GM23248 (cell line): ENCODE results near the gene FAM219B. TPM values are rescaled to one million over a fixed set of nuclear protein-coding genes. Genes with fewer than 3 reads are reported as not detected.

Experiments
- DNase-seq: peaks from one replicate; pipeline ENCODE4 v3.0.0-alpha.2; 2015
- H2AFZ ChIP-seq: fragments of 200-600 bp; sonication (generic); 2 replicates; pipeline ENCODE4 v1.6.1; 2016; ENCODE audit warnings: antibody characterized with exemption
- H3F3A ChIP-seq: fragments of 200-600 bp; sonication (generic); 2 replicates; pipeline ENCODE4 v1.6.1; 2016; ENCODE audit warnings: mild to moderate bottlenecking, antibody characterized with exemption, mixed run types; ENCODE audit not compliant: insufficient read depth
- H3K27ac ChIP-seq: fragments of 200-600 bp; sonication (generic); 2 replicates; pipeline ENCODE4 v1.5.1; 2016; ENCODE audit warnings: mild to moderate bottlenecking
- H3K27me3 ChIP-seq: fragments of 200-600 bp; sonication (generic); replicated peaks from 2 replicates; pipeline ENCODE4 v1.6.1; 2016; ENCODE audit warnings: mild to moderate bottlenecking; ENCODE audit not compliant: insufficient read depth
- H3K36me3 ChIP-seq: fragments of 200-600 bp; sonication (generic); 2 replicates; pipeline ENCODE4 v1.6.1; 2016; ENCODE audit warnings: low read depth, mild to moderate bottlenecking
- H3K4me1 ChIP-seq: fragments of 200-600 bp; sonication (generic); 2 replicates; pipeline ENCODE4 v1.6.1; 2016; ENCODE audit warnings: mild to moderate bottlenecking; ENCODE audit not compliant: insufficient read depth
- H3K4me2 ChIP-seq: fragments of 200-600 bp; sonication (generic); one replicate; pipeline ENCODE4 v1.6.1; 2016; ENCODE audit warnings: mild to moderate bottlenecking; ENCODE audit not compliant: unreplicated experiment
- H3K4me3 ChIP-seq: fragments of 200-600 bp; sonication (generic); 2 replicates; pipeline ENCODE4 v1.5.1; 2016; ENCODE audit warnings: mild to moderate bottlenecking
- H3K79me2 ChIP-seq: fragments of 200-600 bp; sonication (generic); 2 replicates; pipeline ENCODE4 v1.6.1; 2016; ENCODE audit warnings: mild to moderate bottlenecking; ENCODE audit not compliant: insufficient read depth
- H3K9ac ChIP-seq: fragments of 200-600 bp; sonication (generic); 2 replicates; pipeline ENCODE4 v1.6.1; 2016; ENCODE audit warnings: mild to moderate bottlenecking
- H3K9me2 ChIP-seq: fragments of 200-600 bp; sonication (generic); 2 replicates; pipeline ENCODE4 v1.6.1; 2016; ENCODE audit warnings: mixed run types, mild to moderate bottlenecking, moderate library complexity; ENCODE audit not compliant: insufficient read depth
- H3K9me3 ChIP-seq: fragments of 200-600 bp; sonication (generic); one replicate; pipeline ENCODE4 v1.6.1; 2017; ENCODE audit warnings: low read depth
- H4K20me1 ChIP-seq: fragments of 200-600 bp; sonication (generic); 2 replicates; pipeline ENCODE4 v1.6.0; 2016; ENCODE audit not compliant: insufficient read depth
- EZH2 ChIP-seq: fragments of 200-600 bp; sonication (generic); IDR thresholded peaks from 2 replicates; pipeline ENCODE4 v1.6.1; 2018; ENCODE audit warnings: antibody characterized with exemption, mild to moderate bottlenecking; ENCODE audit not compliant: insufficient read depth, poor library complexity, severe bottlenecking
- EZH2phosphoT487 ChIP-seq: fragments of 200-600 bp; sonication (generic); IDR thresholded peaks from 2 replicates; pipeline ENCODE4 v1.6.1; 2018; ENCODE audit warnings: antibody characterized with exemption, moderate library complexity, mild to moderate bottlenecking, low read depth; ENCODE audit not compliant: insufficient read depth
- WGBS, 2 experiments: methylation state at CpG; one replicate each; pipeline ENCODE4 v1.1.6; 2015 to 2017; ENCODE audit warnings: low lambda C conversion rate in 2 of 2, low coverage in 1 of 2; ENCODE audit errors: missing lambda C conversion rate in 2 of 2; 5-methylcytosine and 5-hydroxymethylcytosine counted together
- in situ Hi-C: fragments of 300-500 bp; cut with MboI; formaldehyde crosslinking; loops from 2 replicates; pipeline ENCODE4 v1.15.0; 2020
- polyA plus RNA-seq: library from polyadenylated mRNA; unstranded; fragments of >200 nt; fragmentation: Nextera tagmentation; extraction: Ambion mirVana; gene quantifications from 2 replicates; pipeline ENCODE4 v1.2.1, GENCODE V29; 2016
- total RNA-seq: library from RNA; depleted of rRNA; stranded (reverse); fragments of >200 nt; shearing (Covaris generic); gene quantifications from 2 replicates; pipeline ENCODE4 v1.2.3, GENCODE V29; 2014

Gene FAM219B
- total and polyA plus RNA-seq, 2 experiments from 2014 or later: 39.6 to 78.6 TPM

DNA sequence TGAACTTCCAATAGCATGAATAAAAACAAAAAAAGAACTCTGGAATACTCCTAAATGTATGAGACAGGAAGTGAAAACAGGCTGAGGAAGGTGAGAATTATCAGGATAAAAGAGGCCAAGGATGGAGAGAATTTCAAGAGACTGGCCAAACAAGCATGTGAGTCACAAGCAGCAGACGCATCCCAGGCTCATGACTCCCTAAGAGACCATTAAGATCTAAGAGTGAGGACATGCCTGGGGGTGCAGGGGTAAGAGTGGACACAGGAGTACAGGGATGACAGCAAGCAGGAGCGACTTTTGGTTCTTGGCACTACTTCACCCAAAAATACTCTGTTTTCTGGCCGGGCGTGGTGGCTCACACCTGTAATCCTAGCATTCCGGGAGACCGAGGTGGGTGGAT, 40.6 kb downstream of the FAM219B start:
- 66 to 71% methylated on average over 6 of the region's 6 CpGs for WGBS, 2 experiments
- H3F3A ChIP-seq: peaks cover 41% of the 10 kb centered on the region; the same call in 1 of the 2 replicates
- no peaks in the 10 kb centered on the region for H3K9me2 ChIP-seq
- no peak overlapping the region for H2AFZ ChIP-seq
- H3K9ac ChIP-seq: no peak overlapping the region
- H3K79me2 ChIP-seq: peaks cover 78% of the 10 kb centered on the region
- peaks cover 33% of the 10 kb centered on the region for H3K4me1 ChIP-seq
- no peaks in the 10 kb centered on the region for H3K9me3 ChIP-seq
- DNase-seq: peak; percentile 91
- H4K20me1 ChIP-seq: peaks cover 12% of the 10 kb centered on the region; the same call in 1 of the 2 replicates
- no peak overlapping the region for H3K4me2 ChIP-seq
- TF ChIP-seq EZH2phosphoT487: no peak
- no peaks in the 10 kb centered on the region for H3K27me3 ChIP-seq
- peak overlapping the region; percentile 65 for H3K27ac ChIP-seq
- in situ Hi-C loops: no loop called here
- no peak overlapping the region for H3K4me3 ChIP-seq
- H3K36me3 ChIP-seq: no peaks in the 10 kb centered on the region

GRCh38 chr15:74865316-74865715, 41.3 kb downstream of the FAM219B start:
- H3K4me2 ChIP-seq: no peak overlapping the region
- no peaks in the 10 kb centered on the region for H3K36me3 ChIP-seq
- H3K4me1 ChIP-seq: peaks cover 31% of the 10 kb centered on the region
- TF ChIP-seq EZH2: no peak
- TF ChIP-seq EZH2phosphoT487: no peak
- H4K20me1 ChIP-seq: peaks cover 9% of the 10 kb centered on the region; the same call in 1 of the 2 replicates
- no peak overlapping the region for H3K9ac ChIP-seq
- no peaks in the 10 kb centered on the region for H3K9me3 ChIP-seq
- in situ Hi-C loops: no loop called here
- WGBS, 2 experiments: 67 to 80% methylated on average over 2 of the region's 2 CpGs
- DNase-seq: no peak
- H3K27me3 ChIP-seq: no peaks in the 10 kb centered on the region
- peak overlapping the region; percentile 65; the same call in 1 of the 2 replicates for H3K27ac ChIP-seq
- H3K9me2 ChIP-seq: no peaks in the 10 kb centered on the region
- no peak overlapping the region for H3K4me3 ChIP-seq
- H3F3A ChIP-seq: peaks cover 36% of the 10 kb centered on the region; the same call in 1 of the 2 replicates
- peaks cover 78% of the 10 kb centered on the region for H3K79me2 ChIP-seq
- no peak overlapping the region for H2AFZ ChIP-seq

GRCh38 chr15:74864296-74864695, 42.4 kb downstream of the FAM219B start:
- no peak for DNase-seq
- 88 to 93% methylated on average over 6 of the region's 6 CpGs for WGBS, 2 experiments
- H3K4me1 ChIP-seq: peaks cover 21% of the 10 kb centered on the region
- H3K4me2 ChIP-seq: no peak overlapping the region
- H3K27me3 ChIP-seq: no peaks in the 10 kb centered on the region
- H3F3A ChIP-seq: peaks cover 29% of the 10 kb centered on the region; the same call in 1 of the 2 replicates
- TF ChIP-seq EZH2: no peak
- TF ChIP-seq EZH2phosphoT487: no peak
- peak overlapping the region; percentile 49 for H3K27ac ChIP-seq
- no peaks in the 10 kb centered on the region for H3K36me3 ChIP-seq
- peaks cover 9% of the 10 kb centered on the region; the same call in 1 of the 2 replicates for H4K20me1 ChIP-seq
- H3K79me2 ChIP-seq: peaks cover 78% of the 10 kb centered on the region
- no peak overlapping the region for H3K4me3 ChIP-seq
- H3K9me2 ChIP-seq: no peaks in the 10 kb centered on the region
- no peak overlapping the region for H3K9ac ChIP-seq
- no peak overlapping the region for H2AFZ ChIP-seq
- in situ Hi-C loops: no loop called here
- no peaks in the 10 kb centered on the region for H3K9me3 ChIP-seq

GRCh38 chr15:74863239-74864056, 43.2 kb downstream of the FAM219B start:
- no peak for TF ChIP-seq EZH2
- no peak for TF ChIP-seq EZH2phosphoT487
- no peaks in the 10 kb centered on the region for H3K9me2 ChIP-seq
- H4K20me1 ChIP-seq: peaks cover 9% of the 10 kb centered on the region; the same call in 1 of the 2 replicates
- in situ Hi-C loops: no loop called here
- H3K4me2 ChIP-seq: no peak overlapping the region
- peaks cover 78% of the 10 kb centered on the region for H3K79me2 ChIP-seq
- H3K27me3 ChIP-seq: no peaks in the 10 kb centered on the region
- H3F3A ChIP-seq: peaks cover 28% of the 10 kb centered on the region; the same call in 1 of the 2 replicates
- peak; percentile 83 for DNase-seq
- no peaks in the 10 kb centered on the region for H3K9me3 ChIP-seq
- peak overlapping the region; percentile 49 for H3K27ac ChIP-seq
- no peak overlapping the region for H3K4me3 ChIP-seq
- H3K4me1 ChIP-seq: peaks cover 20% of the 10 kb centered on the region
- no peak overlapping the region for H2AFZ ChIP-seq
- 66 to 67% methylated on average over 9 to 11 of the region's 11 CpGs for WGBS, 2 experiments
- no peaks in the 10 kb centered on the region for H3K36me3 ChIP-seq
- H3K9ac ChIP-seq: no peak overlapping the region
